ENCODE measurements around the gene COMTD1. TPM values are rescaled to one million over a fixed set of nuclear protein-coding genes. Genes with fewer than 3 reads are reported as not detected.
"Not testable (repeated sequence)": the region's sequence is repeated elsewhere in the genome, so short reads cannot be mapped to it uniquely, and the experiment has no call there.

COMTD1 gene
- total RNA-seq, 3 donors from 2014 or later: 21.0 to 28.5 (median 21.7) TPM

DNA sequence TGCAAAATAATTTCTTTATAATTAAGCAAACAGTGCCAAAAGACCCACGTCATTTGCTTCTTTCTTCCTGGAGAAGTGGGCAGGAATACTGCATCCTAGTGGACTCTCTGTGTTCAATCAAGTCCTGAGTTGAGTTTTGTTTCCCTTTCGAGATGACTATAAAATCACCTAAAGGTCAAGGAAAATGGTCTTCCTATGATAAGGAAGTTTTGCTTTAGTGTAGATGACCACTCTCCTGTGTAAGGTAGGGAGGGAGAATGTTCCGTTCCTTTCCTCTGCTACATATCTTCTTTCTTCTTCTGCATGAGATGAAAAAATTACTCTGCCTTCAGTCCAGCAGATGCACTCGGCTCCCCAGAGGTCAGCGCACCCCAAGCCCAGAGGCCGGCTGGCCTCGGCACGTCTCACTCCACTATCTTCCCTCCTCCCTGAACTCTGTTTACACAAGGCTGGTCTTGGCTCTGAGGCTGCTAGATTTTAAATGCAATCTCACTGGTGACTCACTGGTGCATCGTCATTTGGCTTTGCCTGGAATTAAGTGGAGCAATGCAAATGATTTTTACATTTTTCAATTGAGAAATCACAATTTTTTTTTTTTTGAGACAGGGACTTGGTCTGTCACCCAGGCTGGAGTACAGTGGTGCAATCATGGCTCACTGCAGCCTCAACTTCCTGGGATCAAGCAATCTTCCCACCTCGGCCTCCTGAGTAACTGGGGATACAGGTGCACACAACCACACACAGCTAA lies 43.8 kb downstream of the COMTD1 start:
- TF ChIP-seq POLR2A (IDR thresholded peaks at IDR 0.05) (no peak), POLR2AphosphoS5 (IDR thresholded peaks at IDR 0.05) (peak in 1 of 3 donors; percentile 71)
- TF ChIP-seq, protein P1, sequence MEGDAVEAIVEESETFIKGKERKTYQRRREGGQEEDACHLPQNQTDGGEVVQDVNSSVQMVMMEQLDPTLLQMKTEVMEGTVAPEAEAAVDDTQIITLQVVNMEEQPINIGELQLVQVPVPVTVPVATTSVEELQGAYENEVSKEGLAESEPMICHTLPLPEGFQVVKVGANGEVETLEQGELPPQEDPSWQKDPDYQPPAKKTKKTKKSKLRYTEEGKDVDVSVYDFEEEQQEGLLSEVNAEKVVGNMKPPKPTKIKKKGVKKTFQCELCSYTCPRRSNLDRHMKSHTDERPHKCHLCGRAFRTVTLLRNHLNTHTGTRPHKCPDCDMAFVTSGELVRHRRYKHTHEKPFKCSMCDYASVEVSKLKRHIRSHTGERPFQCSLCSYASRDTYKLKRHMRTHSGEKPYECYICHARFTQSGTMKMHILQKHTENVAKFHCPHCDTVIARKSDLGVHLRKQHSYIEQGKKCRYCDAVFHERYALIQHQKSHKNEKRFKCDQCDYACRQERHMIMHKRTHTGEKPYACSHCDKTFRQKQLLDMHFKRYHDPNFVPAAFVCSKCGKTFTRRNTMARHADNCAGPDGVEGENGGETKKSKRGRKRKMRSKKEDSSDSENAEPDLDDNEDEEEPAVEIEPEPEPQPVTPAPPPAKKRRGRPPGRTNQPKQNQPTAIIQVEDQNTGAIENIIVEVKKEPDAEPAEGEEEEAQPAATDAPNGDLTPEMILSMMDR (IDR thresholded peaks at IDR 0.05): no peak
- Histone ChIP-seq H3K36me3 (no peaks in the 10 kb centered on the region), H3K4me1 (no peaks in the 10 kb centered on the region), H3K9me3 (no peaks in the 10 kb centered on the region), H3K27ac (peak overlapping the region in 1 of 2 donors; percentile 72), H3K4me3 (no peak overlapping the region), H3K27me3 (no peaks in the 10 kb centered on the region)
- intact Hi-C loops (cut with DNase I; ENCODE audit: low total_unique reads): no loop called here
- DNase-seq (ENCODE audit: low spot score in 2 of 2): no peak

DNA sequence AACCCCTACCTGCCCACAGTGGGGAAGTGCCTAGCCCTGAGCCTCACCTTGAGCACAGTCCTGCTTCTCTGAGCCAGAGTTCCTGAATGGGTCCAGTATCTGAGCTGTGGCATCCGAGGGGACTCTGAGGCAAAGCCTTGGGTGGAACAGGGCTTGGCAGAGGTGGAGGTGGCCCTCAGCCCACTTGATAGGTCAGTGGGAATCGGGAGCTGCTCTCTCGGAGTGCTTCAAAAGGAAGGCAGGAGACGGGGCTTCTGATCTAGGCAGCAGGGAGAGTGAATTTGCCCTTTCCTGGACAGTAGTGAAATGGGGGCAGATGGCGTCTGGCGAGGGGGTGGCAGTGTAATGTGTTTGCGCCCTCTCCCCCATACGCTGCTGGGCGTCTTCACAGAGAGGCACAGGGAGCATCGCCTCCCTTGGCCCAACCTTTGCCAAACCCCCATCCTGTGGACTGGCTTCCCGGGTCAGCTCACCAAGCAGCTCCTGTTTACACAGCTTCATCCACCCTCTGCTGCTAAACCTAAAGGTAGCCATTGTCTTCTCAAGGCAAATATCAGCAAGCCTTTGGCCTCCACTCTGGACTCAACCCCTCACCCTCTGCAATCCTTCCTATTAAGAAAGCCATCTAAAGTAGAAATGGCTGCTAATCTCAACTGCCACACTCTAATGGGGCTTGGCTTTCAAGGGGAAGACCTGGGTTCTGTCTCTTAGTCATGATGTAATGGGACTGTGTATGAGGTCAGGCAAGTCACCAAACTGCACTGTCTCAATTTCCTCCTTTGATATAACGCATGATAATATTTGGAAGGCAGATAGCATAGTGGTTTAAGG lies 46.3 kb downstream of the COMTD1 start:
- H3K27ac ChIP-seq: no peak overlapping the region
- H3K27me3 ChIP-seq: no peaks in the 10 kb centered on the region
- H3K4me1 ChIP-seq: no peaks in the 10 kb centered on the region
- H3K36me3 ChIP-seq: no peaks in the 10 kb centered on the region
- DNase-seq (ENCODE audit: low spot score in 2 of 2): no peak
- H3K4me3 ChIP-seq: no peak overlapping the region
- H3K9me3 ChIP-seq: no peaks in the 10 kb centered on the region
- TF ChIP-seq POLR2AphosphoS5 (IDR thresholded peaks at IDR 0.05): no peak
- TF ChIP-seq POLR2A (IDR thresholded peaks at IDR 0.05): no peak
- TF ChIP-seq, protein P1 (IDR thresholded peaks at IDR 0.05): no peak
- intact Hi-C loops (cut with DNase I; ENCODE audit: low total_unique reads): loop anchor here (5.0 kb wide), 1 partner anchor 142 kb away; no protein-coding TSS in a partner anchor

DNA sequence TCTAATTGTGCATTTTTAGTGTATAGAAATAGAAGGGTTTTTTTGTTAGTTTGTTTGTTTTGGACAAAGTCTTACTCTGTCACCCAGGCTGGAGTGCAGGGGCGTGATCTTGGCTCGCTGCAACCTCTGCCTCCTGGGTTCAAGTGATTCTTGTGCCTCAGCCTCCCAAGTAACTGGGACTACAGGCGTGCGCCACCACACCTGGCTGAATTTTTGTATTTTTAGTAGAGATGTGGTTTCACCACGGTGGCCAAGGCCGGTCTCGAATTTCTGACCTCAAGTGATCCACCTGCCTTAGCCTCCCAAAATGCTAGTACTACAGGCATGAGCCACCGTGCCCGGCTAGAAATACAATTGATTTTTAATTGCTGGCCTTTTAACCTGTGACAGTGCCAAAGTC lies 47.2 kb downstream of the COMTD1 start:
- DNase-seq (ENCODE audit: low spot score in 2 of 2); H3K36me3 ChIP-seq; H3K4me3 ChIP-seq; H3K27ac ChIP-seq; H3K4me1 ChIP-seq; H3K27me3 ChIP-seq; H3K9me3 ChIP-seq: not testable (repeated sequence)
- intact Hi-C loops (cut with DNase I; ENCODE audit: low total_unique reads): loop anchor here (5.0 kb wide), 1 partner anchor 141 kb away; no protein-coding TSS in a partner anchor

DNA sequence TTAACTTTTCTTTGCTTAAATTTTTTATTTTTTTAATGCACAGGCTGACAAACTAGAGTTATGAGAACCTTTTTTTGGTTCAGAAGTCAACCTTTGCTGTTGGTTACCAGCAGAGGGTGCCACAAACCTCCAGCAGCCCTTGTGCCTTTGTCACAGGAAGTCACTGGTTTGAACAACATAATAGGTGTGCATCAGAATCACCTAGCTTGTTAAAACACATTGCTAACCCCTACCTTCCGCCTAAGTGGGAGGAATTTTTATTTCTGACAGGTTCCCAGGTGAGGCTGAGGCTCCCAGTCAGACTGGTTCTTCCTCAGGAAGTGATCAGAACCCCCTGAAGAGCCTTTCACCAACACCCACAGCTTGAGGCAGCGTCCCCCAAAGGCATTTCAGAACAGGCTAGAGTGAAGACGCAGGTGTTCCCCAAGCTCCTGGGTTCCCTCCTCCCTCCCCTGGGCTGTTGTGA lies 47.8 kb downstream of the COMTD1 start:
- no peaks in the 10 kb centered on the region for H3K36me3 ChIP-seq
- TF ChIP-seq, protein P1 (IDR thresholded peaks at IDR 0.05): peak in 2 of 3 donors; percentile 61 to 66
- TF ChIP-seq POLR2AphosphoS5 (IDR thresholded peaks at IDR 0.05) (no peak), POLR2A (IDR thresholded peaks at IDR 0.05) (no peak)
- no peaks in the 10 kb centered on the region for H3K4me1 ChIP-seq
- intact Hi-C loops (cut with DNase I; ENCODE audit: low total_unique reads): loop anchor here (5.0 kb wide), 1 partner anchor 141 kb away; no protein-coding TSS in a partner anchor
- H3K27me3 ChIP-seq: no peaks in the 10 kb centered on the region
- no peaks in the 10 kb centered on the region for H3K9me3 ChIP-seq
- peak in 1 of 2 donors; percentile 54 for DNase-seq (ENCODE audit: low spot score in 2 of 2)
- H3K27ac ChIP-seq: peak overlapping the region in 1 of 2 donors; percentile 27
- H3K4me3 ChIP-seq: no peak overlapping the region

DNA sequence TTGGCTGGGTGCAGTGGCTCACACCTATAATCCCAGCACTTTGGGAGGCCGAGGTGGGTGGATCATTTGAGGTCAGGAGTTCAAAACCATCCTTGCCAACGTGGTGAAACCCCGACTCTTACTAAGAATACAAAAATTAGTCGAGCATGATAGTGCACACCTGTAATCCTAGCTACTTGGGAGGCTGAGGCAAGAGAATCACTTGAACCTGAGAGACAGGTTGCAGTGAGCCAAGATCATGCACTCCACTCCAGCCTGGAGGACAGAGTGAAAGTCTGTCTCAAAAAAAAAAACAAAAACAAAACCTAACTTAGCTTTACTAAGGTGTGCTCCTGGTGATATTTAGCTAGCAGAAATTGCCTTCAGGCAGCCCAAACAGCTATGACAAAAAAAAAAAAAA lies 49.4 kb downstream of the COMTD1 start:
- DNase-seq (ENCODE audit: low spot score in 2 of 2): no peak
- intact Hi-C loops (cut with DNase I; ENCODE audit: low total_unique reads): loop anchor here (5.0 kb wide), 1 partner anchor 139 kb away; no protein-coding TSS in a partner anchor
- no peaks in the 10 kb centered on the region for H3K36me3 ChIP-seq
- TF ChIP-seq POLR2AphosphoS5 (IDR thresholded peaks at IDR 0.05) (no peak), POLR2A (IDR thresholded peaks at IDR 0.05) (no peak)
- TF ChIP-seq, protein P1 (IDR thresholded peaks at IDR 0.05): no peak
- no peak overlapping the region for H3K4me3 ChIP-seq
- no peaks in the 10 kb centered on the region for H3K9me3 ChIP-seq
- H3K27ac ChIP-seq: no peak overlapping the region
- H3K4me1 ChIP-seq: no peaks in the 10 kb centered on the region
- H3K27me3 ChIP-seq: no peaks in the 10 kb centered on the region

Other genes starting within 250 kb of the COMTD1 start
- 10 to 100 TPM; 41.0 to 45.2 (median 41.3) TPM for gene SAMD8, start 124.3 kb downstream of the COMTD1 start, total RNA-seq
- gene VDAC2, start 25.2 kb downstream of the COMTD1 start, total RNA-seq: 100 to 1,000 TPM in 1 of 3 donors, 10 to 100 TPM in 2; 86.2 to 127 (median 91.6) TPM
- gene ZNF503, start 165.8 kb upstream of the COMTD1 start, total RNA-seq: 10 to 100 TPM in 1 of 3 donors, 1 to 10 TPM in 2; 3.6 to 10.9 (median 7.6) TPM
- gene LRMDA, start 195.7 kb upstream of the COMTD1 start, total RNA-seq: 10 to 100 TPM in 2 of 3 donors, 1 to 10 TPM in 1; 8.3 to 17.1 (median 11.1) TPM